HG03439 (cell line): ENCODE data around the gene MICB.
"Not testable (repeated sequence)": the region's sequence is repeated elsewhere in the genome, so short reads cannot be mapped to it uniquely, and the experiment has no call there.

Experiments used
- ATAC-seq: cut with Tn5 transposase; IDR thresholded peaks from one replicate; pipeline ENCODE4 v1.9.1; 2021; ENCODE audit warnings: mild to moderate bottlenecking, moderate library complexity; ENCODE audit not compliant: unreplicated experiment

MICB gene

DNA sequence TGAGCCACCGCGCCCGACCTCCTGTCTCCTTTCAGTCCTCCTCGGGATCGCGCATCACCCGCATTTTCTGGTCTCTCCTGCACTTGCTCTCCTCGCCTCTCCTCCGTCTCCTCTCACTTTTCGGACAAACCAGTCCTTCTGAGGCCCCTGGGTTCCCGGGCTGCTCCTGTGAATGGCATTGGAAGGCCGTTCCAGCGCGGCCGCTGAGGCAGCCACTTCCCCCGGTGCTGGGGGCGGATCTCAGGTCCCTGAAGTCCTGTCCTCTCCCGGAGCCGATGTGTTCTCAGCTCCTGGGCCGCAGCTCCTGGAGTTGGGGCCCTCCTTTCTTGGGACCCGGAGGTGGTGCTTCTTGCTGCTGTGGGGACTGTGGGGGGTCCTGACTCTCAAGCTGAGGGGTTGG, 803 bp downstream of the MICB start:
- ATAC-seq: no peak

GRCh38 chr6:31499648-31500047, 1.7 kb downstream of the MICB start:
- ATAC-seq: not testable (repeated sequence)

DNA sequence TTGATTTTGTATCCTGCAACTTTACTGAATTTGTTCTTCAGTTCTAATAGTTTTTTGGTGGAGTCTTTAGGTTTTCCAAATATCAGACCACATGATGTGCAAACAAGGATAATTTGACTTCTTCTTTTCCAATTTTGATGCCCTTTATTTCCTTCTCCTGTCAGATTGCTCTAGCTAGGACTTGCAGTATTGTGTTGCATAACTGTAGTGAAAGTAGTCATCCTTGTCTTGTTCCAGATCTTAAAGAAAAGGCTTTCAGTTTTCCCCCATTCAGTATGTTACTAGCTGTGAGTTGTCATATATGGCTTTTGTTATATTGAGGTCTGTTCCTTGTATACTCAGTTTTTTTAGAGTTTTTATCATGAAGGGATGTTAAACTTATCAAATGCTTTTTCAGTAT, 4.6 kb downstream of the MICB start:
- ATAC-seq: no peak

- ATAC-seq: not testable (repeated sequence)
Observed at GRCh38 chr6:31509036-31509435, 11.1 kb downstream of the MICB start.

- no peak for ATAC-seq
Observed at GRCh38 chr6:31510007-31510406, 12.1 kb downstream of the MICB start.

GRCh38 chr6:31513456-31514165, 15.7 kb downstream of the MICB start:
- no peak for ATAC-seq

DNA sequence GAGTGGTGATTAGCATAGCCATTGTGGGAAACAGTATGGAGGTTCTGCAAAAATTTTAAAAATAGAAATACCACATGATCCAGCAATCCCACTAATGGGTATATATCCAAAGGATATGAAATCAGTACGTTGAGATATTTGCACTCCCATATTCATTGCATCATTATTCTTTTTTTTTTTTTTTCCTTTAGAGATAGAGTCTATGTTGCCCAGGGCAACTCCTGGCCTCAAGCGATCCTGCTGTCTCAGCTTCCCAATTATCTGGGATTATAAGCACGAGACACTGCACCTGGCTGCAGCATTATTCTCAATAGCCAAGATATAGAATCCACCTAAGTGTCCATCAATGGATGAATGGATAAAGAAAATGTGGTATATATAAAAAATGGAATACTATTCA, 23.9 kb downstream of the MICB start:
- no peak for ATAC-seq

- ATAC-seq: no peak
Observed at GRCh38 chr6:31525553-31525931, 27.6 kb downstream of the MICB start.

GRCh38 chr6:31525932-31526591, 28.1 kb downstream of the MICB start:
- no peak for ATAC-seq

DNA sequence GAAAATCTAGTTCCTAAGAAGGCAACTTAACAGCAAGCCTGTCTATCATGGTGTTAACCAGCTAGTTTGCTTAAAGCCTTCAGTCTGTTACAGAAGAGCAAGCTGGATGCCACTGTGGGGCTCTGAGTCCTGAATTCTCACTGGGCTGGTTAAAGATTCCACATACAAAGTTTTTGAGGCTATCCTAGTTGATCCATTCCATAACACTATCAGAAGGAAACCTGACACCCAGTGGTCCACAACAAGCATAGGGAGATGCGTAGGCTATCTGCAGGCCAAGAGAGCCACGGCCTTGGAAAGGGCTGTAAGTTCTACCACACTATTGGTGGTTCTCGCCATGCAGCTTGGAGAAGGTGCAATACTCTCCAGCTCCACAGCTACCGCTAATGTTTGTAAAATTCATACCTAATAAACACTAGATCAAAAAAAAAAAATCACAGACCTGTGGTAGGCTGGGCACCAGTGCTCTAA, 30.4 kb downstream of the MICB start:
- ATAC-seq: no peak

GRCh38 chr6:31528821-31529328, 30.9 kb downstream of the MICB start, which contains the start of gene MCCD1:
Gene MCCD1 (plus strand): TSS chr6:31528962. CDS start chr6:31529015, 53 bp downstream.
- no peak for ATAC-seq

- no peak for ATAC-seq
Observed at GRCh38 chr6:31529329-31530150, 31.6 kb downstream of the MICB start.

DNA sequence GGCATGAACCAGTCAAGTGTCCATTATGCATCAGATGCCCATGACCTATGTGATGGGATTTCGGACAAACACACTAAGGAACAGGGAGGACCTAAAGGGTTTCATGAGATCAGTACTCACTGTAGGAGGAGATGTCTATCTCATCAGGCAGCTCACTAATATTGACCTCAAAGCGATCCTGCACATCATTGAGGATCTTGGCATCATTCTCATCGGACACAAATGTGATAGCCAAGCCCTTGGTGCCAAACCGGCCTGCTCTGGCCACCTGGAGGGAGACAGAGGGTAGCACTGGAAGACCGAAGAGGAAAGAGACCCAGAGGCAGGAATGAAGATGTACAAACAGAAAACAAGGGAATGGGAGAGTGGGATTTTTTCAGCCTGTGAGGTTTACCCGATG, 32.7 kb downstream of the MICB start:
- no peak for ATAC-seq

DNA sequence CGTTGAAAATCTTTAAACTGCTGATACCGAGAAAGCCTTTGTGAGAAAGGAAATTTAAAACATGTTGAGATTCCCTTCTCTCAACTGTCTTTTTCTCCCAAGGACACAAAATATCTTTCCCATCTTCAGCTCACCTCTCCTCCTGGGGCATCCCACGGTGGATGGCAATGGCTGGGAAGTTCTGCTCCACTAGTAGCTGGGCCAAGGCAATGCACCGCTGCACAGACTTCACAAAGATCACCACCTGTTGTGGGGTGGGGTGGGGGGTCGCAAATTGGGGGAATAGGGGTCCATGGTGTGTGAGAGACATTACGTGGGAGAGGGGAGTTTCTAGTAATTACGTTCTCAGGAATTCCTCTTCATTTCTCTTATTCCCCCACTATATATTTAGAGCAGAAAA, 33.2 kb downstream of the MICB start:
- ATAC-seq: no peak

DNA sequence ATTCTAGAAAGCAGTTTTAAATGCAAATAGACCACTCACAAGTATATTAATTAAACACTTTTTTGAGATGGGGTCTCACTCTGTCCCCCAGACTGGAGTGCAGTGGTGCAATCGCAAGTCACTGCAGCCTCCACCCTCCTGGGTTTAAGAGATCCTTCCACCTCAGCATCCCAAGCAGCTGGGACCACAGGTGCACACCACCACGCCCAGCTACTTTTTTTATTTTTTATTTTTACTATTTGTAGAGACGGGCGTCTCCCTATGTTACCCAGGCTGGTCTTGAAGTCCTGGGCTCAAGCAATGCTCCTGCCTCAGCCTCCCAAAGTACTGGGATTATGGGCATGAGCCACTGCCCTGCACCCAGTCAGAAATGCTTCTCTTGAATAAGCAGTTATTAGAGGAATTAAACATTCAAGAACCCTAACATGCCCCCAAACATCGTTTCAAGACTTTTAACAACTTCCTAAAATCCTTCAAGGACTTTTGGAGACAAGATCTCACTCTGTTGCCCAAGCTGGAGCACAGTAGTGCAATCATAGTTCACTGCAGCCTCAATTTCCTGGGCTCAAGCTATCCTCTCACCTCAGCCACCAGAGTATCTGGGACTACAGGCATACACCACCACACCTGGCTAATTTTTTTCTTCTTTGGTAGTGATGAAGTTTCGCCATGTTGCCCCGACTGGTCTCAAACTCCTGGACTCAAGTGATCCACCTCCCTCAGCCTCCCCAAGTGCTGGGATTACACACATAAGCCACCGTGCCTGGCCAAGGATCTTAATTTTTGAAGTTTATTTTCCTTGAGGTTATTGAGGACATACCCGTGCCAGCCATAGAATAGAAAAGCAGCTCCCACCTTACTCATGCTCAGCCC, 34.1 kb downstream of the MICB start:
- no peak for ATAC-seq

DNA sequence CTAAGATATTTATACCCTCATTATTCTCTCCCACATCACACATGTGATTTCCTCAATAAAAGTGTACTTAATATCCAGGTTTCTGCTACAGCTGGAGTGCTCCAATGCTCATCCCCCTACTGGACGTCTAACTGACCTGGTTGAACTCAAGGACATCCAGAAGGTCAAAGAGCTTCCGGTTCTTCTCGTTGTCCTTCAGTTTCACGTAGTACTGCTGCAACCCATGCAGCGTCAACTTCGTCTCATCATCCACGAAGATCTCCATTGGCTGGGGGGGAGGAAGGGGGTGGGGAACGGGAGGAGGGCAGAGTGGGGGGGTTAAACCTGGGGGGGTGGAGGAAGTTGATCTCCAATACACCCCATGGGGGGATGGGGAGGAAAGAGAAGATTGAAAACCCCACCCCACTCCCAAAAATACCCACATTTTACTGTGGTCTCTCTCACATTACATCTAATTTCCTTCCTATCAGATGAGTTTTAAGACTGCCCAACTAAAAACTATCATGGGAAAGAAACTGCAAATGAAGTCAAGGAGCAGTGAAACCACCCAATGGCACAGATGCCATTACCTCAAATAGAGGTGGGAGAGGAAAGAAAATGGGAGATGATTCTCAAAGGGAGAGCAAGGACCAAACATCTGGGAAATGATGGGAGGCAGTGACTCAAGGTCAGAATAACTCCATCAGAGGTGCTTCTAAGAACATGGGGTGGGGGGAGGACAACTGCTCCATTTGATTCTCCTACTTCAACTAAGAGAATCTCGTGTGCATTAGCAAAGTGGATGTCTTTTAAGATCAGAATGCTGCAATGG, 34.9 kb downstream of the MICB start:
- ATAC-seq: no peak

DNA sequence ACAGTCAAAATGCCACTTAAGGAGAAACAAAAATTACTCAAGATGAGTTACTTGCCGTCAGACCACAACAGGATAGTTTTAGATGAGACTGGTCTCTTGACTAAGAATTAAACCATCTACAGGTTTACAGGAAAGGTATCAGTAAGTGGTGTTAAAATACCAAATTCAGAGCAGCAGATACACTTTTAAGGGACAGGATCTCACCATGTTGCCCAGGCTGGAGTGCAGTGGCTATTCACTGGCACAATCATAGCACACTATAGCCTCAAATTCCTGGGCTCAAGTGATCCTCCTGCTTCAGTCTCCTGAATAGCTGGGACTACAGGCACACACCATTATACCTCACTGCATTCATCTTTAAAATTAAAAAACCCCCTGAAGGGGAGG, 35.5 kb downstream of the MICB start:
- no peak for ATAC-seq

GRCh38 chr6:31534011-31534410, 36.1 kb downstream of the MICB start:
- no peak for ATAC-seq

DNA sequence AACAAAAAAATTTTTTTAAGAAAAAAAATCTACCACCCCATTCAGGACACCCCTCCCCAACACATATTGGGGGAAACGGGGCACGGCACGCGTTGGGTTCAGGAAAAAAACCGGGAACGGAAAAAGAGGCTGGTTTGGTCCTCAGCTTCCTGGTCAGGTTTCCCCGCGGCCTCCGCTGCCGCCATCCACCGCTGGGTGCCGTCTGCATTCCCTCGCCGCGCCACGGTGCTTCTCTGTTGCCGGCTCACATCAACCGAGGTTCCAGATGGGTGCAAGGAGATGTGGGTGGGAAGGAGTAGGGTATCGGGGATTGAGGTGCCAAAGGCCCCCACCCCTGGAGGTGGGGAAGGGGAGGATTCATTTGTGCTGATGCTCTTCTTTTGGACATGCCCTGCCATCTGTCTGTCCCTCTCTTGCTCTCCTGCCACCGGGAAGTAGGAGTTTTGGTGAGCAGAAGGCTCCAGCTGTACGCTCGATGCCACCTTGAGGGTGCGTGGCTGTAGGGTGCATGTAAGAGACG, 36.6 kb downstream of the MICB start:
- no peak for ATAC-seq
